IPS-20b (cell line): Measurements from ENCODE around the gene SULT1C4.

Experiments used
- H3K27ac ChIP-seq: one replicate; pipeline ENCODE4 v1.5.1; 2013; ENCODE audit warnings: low read length
- H3K27me3 ChIP-seq: 2 replicates; pipeline ENCODE4 v1.6.1; 2013; ENCODE audit warnings: mild to moderate bottlenecking, low read length, inconsistent platforms; ENCODE audit not compliant: insufficient read depth
- H3K36me3 ChIP-seq: 2 replicates; pipeline ENCODE4 v1.6.1; 2013; ENCODE audit warnings: low read depth, mild to moderate bottlenecking, inconsistent platforms, low read length, moderate library complexity; ENCODE audit not compliant: insufficient read depth
- H3K4me1 ChIP-seq: 2 replicates; pipeline ENCODE4 v1.6.1; 2013; ENCODE audit warnings: mild to moderate bottlenecking, control low read depth, inconsistent platforms, low read length, moderate library complexity; ENCODE audit not compliant: insufficient read depth
- H3K4me3 ChIP-seq: 2 replicates; pipeline ENCODE4 v1.5.1; 2013; ENCODE audit warnings: mild to moderate bottlenecking, low read length, inconsistent platforms
- H3K9ac ChIP-seq: 2 replicates; pipeline ENCODE4 v1.6.1; 2013; ENCODE audit warnings: low read depth, mild to moderate bottlenecking, inconsistent platforms, low read length, moderate library complexity
- H3K9me3 ChIP-seq: 2 replicates; pipeline ENCODE4 v1.6.1; 2013; ENCODE audit warnings: mild to moderate bottlenecking, low read depth, low read length, inconsistent platforms; ENCODE audit not compliant: insufficient read depth

SULT1C4 gene

GRCh38 chr2:108396845-108397244, 19.1 kb downstream of the SULT1C4 start:
- Histone ChIP-seq H3K9me3 (peaks cover 17% of the 10 kb centered on the region; the same call in 1 of the 2 replicates), H3K27ac (no peak overlapping the region), H3K27me3 (no peaks in the 10 kb centered on the region), H3K36me3 (no peaks in the 10 kb centered on the region), H3K4me1 (peaks cover 1% of the 10 kb centered on the region; the same call in 1 of the 2 replicates), H3K9ac (no peak overlapping the region), H3K4me3 (no peak overlapping the region)

- Histone ChIP-seq H3K9ac (no peak overlapping the region), H3K4me3 (no peak overlapping the region), H3K9me3 (peaks cover 12% of the 10 kb centered on the region), H3K36me3 (no peaks in the 10 kb centered on the region), H3K27me3 (no peaks in the 10 kb centered on the region; the same call in 1 of the 2 replicates), H3K27ac (no peak overlapping the region), H3K4me1 (peaks cover 7% of the 10 kb centered on the region; the same call in 1 of the 2 replicates)
Measured at GRCh38 chr2:108399479-108399878, 21.7 kb downstream of the SULT1C4 start.

- Histone ChIP-seq H3K4me3 (no peak overlapping the region), H3K27me3 (no peaks in the 10 kb centered on the region; the same call in 1 of the 2 replicates), H3K36me3 (no peaks in the 10 kb centered on the region), H3K27ac (no peak overlapping the region), H3K9ac (no peak overlapping the region), H3K4me1 (peaks cover 9% of the 10 kb centered on the region; the same call in 1 of the 2 replicates), H3K9me3 (peaks cover 27% of the 10 kb centered on the region)
Measured at GRCh38 chr2:108401800-108402199, 24.0 kb downstream of the SULT1C4 start.

- Histone ChIP-seq H3K9ac (no peak overlapping the region), H3K36me3 (no peaks in the 10 kb centered on the region), H3K4me3 (no peak overlapping the region), H3K27me3 (no peaks in the 10 kb centered on the region; the same call in 1 of the 2 replicates), H3K9me3 (peaks cover 27% of the 10 kb centered on the region), H3K27ac (no peak overlapping the region), H3K4me1 (peaks cover 9% of the 10 kb centered on the region; the same call in 1 of the 2 replicates)
Measured at GRCh38 chr2:108403494-108403893, 25.7 kb downstream of the SULT1C4 start.

GRCh38 chr2:108404784-108405397, 27.1 kb downstream of the SULT1C4 start:
- Histone ChIP-seq H3K9me3 (peaks cover 19% of the 10 kb centered on the region), H3K4me3 (no peak overlapping the region), H3K36me3 (no peaks in the 10 kb centered on the region), H3K27me3 (no peaks in the 10 kb centered on the region; the same call in 1 of the 2 replicates), H3K27ac (no peak overlapping the region), H3K4me1 (peaks cover 9% of the 10 kb centered on the region; the same call in 1 of the 2 replicates), H3K9ac (no peak overlapping the region)

- Histone ChIP-seq H3K27me3 (no peaks in the 10 kb centered on the region), H3K4me3 (no peak overlapping the region), H3K9me3 (peaks cover 19% of the 10 kb centered on the region), H3K36me3 (no peaks in the 10 kb centered on the region), H3K27ac (no peak overlapping the region), H3K9ac (no peak overlapping the region), H3K4me1 (peaks cover 7% of the 10 kb centered on the region; the same call in 1 of the 2 replicates)
Measured at GRCh38 chr2:108407864-108408729, 30.3 kb downstream of the SULT1C4 start.

GRCh38 chr2:108409768-108410167, 32.0 kb downstream of the SULT1C4 start:
- Histone ChIP-seq H3K9me3 (peaks cover 13% of the 10 kb centered on the region), H3K4me3 (no peak overlapping the region), H3K36me3 (no peaks in the 10 kb centered on the region), H3K4me1 (no peaks in the 10 kb centered on the region), H3K9ac (no peak overlapping the region), H3K27ac (no peak overlapping the region), H3K27me3 (no peaks in the 10 kb centered on the region)

- Histone ChIP-seq H3K4me1 (no peaks in the 10 kb centered on the region), H3K27ac (no peak overlapping the region), H3K4me3 (no peak overlapping the region)
Measured at GRCh38 chr2:108412995-108413710, 35.4 kb downstream of the SULT1C4 start.

GRCh38 chr2:108413711-108414095, 35.9 kb downstream of the SULT1C4 start:
- H3K36me3 ChIP-seq, result no peaks in the 10 kb centered on the region
- H3K27me3 ChIP-seq, result no peaks in the 10 kb centered on the region
- H3K9ac ChIP-seq, result no peak overlapping the region
- no peaks in the 10 kb centered on the region for H3K4me1 ChIP-seq
- no peaks in the 10 kb centered on the region for H3K9me3 ChIP-seq
- no peak overlapping the region for H3K27ac ChIP-seq
- no peak overlapping the region for H3K4me3 ChIP-seq

More at GRCh38 chr2:108412995-108413710, 35.4 kb downstream of the SULT1C4 start:
- H3K9me3 ChIP-seq, result no peaks in the 10 kb centered on the region
- H3K27me3 ChIP-seq, result no peaks in the 10 kb centered on the region
- no peak overlapping the region for H3K9ac ChIP-seq
- H3K36me3 ChIP-seq, result no peaks in the 10 kb centered on the region

GRCh38 chr2:108414256-108414876, 36.6 kb downstream of the SULT1C4 start:
- H3K27ac ChIP-seq, result no peak overlapping the region
- no peaks in the 10 kb centered on the region for H3K9me3 ChIP-seq
- H3K27me3 ChIP-seq, result no peaks in the 10 kb centered on the region

GRCh38 chr2:108414945-108415344, 37.2 kb downstream of the SULT1C4 start:
- Histone ChIP-seq H3K27ac (no peak overlapping the region), H3K4me3 (no peak overlapping the region), H3K27me3 (no peaks in the 10 kb centered on the region), H3K9me3 (no peaks in the 10 kb centered on the region), H3K36me3 (no peaks in the 10 kb centered on the region), H3K9ac (no peak overlapping the region), H3K4me1 (no peaks in the 10 kb centered on the region)

More at GRCh38 chr2:108414256-108414876, 36.6 kb downstream of the SULT1C4 start:
- Histone ChIP-seq H3K36me3 (no peaks in the 10 kb centered on the region), H3K9ac (no peak overlapping the region), H3K4me3 (no peak overlapping the region), H3K4me1 (no peaks in the 10 kb centered on the region)
